Activated CD8-positive, alpha-beta memory T cell treated with anti-CD3 and anti-CD28 coated beads, Interleukin-2, amount 50 U/mL, for 1 hour (primary cell): Measurements from ENCODE around the gene BTNL8.

Source experiments
- DNase-seq: peaks from one replicate; pipeline ENCODE4 v3.0.0-alpha.2; 2020; ENCODE audit errors: extremely low read depth

BTNL8 gene, protein sequence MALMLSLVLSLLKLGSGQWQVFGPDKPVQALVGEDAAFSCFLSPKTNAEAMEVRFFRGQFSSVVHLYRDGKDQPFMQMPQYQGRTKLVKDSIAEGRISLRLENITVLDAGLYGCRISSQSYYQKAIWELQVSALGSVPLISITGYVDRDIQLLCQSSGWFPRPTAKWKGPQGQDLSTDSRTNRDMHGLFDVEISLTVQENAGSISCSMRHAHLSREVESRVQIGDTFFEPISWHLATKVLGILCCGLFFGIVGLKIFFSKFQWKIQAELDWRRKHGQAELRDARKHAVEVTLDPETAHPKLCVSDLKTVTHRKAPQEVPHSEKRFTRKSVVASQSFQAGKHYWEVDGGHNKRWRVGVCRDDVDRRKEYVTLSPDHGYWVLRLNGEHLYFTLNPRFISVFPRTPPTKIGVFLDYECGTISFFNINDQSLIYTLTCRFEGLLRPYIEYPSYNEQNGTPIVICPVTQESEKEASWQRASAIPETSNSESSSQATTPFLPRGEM

DNA sequence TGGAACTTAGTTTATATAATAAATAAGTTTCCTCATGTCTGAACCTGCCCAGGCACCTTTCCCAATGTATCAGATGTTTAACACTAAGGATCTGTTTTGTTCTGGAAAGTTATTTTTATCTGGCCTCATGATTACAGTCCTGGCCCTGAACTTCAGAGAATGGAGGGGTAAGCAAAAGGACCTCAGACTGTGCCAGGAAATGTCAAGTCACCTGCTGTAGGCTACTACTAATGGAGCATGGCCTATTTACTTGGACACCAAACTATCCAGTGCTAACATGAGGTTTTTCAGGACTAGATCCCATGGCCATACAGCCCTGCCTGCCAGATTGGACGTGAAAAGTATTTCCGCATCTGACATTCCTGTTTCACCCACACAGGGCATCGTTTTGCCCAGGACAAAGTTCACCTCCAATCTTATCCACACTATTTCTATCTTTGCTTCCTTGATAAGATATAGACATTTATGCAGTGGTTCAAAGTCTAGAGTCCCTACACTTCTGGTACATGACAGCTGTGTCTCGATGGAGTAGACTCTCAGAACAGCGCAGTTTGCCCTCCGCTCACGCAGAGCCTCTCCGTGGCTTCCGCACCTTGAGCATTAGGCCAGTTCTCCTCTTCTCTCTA, at the start of gene BTNL8:
Gene BTNL8, plus strand, starts transcription at position 539 of the 626 bp plus-strand sequence. CDS start 152 bp downstream, outside the sequence.
- DNase-seq = no peak

DNA sequence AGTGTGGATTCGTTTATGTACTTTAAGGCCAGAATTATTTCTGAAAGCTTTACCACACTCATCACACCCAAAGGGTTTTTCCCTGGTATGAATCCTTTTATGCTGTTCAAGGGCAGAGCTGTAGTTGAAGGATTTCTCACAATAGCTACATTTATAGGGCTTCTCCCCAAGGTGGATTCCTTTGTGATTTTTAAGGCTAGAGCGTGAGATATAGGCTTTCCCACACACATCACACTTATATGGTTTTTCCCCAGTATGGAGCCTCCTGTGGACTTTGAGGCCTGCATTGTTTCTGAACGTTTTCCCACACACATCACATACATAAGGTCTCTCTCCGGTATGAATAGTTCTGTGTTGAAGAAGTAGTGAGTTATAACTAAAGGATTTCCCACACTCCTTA, 49.1 kb upstream of the BTNL8 start:
- no peak for DNase-seq

DNA sequence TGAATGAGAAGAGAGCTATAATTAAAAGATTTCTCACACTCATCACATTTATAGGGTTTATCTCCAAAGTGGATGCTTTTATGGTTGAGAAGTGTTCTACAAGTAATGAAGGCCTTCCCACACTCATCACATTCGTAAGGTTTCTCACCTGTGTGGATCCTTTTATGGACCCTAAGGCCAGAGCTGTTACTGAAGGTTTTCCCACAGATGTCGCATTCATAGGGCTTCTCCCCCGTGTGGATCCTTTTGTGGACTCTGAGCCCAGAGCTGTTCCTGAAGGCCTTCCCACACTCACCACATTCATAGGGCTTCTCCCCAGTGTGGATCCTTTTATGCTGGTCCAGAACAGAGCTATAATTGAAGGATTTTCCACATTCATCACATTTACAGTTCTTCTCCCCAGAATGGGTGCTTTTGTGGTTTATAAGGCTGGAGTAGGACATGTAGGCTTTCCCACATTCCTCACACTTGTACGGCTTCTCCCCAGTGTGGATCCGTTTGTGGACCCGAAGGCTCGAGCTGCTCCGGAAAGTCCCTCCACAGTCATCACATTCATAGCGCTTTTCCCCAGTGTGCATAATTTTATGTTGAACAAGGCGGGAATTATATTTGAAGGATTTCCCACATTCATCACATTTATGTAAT, 48.4 kb upstream of the BTNL8 start:
- no peak for DNase-seq

DNA sequence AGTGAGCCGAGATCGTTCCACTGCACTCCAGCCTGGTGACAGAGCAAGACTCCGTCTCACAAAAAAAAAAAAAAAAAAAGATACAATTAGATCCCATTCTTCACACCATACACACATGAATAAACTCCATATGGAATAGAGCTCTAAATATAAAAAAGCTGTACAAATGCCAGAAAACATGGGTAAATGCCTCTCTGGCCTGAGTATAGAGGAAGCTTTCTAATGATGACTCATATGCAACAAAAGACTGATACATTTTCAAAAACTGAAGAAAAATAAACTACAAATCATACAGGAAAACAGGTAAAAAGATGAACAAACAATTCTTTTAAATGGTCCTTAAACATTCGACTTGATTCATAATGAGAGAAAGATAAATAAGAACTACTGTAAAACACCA, 46.5 kb upstream of the BTNL8 start:
- DNase-seq = no peak

DNA sequence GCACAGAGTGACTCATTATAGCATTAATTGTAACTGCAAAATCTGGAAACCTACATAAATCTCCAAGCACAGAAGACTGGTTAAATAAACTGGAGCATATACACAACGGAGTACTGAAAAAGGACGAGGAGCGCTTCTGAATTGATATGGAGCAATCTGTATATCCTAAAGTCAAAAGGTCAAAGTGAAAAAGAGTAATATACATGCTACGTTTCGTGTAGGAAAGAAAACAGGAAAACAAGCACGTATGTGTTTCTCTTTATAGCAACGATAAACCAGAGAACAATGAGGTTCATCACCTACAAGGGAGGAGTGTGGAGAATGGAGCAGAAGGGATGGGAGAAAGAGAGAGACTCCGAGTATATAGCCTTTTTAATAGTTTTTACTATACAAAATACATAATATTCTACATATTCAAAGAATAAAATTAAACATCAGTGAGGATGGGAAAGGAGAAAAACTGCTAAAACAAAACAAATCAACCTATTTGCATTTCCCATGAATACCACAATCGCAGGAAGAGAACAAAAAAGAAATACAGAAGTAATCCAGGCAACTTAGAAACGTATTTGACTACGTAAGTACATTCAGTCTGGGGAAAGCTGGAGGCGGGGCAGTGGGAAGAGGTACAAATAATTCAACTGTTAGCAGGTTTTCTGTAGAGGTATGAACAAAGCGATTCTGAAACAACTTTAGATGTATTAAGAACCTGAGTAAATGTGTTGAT, 45.7 kb upstream of the BTNL8 start:
- DNase-seq = no peak

DNA sequence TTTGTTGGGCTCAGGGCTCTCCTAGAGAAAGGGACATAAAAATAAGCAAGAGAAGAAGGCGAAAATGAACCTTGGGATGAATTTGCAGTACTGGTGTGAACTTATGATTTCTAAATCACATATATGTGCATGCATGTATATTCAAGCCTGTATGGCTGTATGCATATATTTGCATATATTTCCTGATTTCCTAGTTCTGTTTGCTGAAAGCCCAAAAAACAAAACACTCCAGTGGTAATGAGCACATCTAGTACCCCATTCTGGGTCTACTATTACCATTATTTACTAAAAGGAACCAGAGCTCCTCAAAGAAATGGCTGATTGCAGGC, 45.1 kb upstream of the BTNL8 start:
- no peak for DNase-seq

DNA sequence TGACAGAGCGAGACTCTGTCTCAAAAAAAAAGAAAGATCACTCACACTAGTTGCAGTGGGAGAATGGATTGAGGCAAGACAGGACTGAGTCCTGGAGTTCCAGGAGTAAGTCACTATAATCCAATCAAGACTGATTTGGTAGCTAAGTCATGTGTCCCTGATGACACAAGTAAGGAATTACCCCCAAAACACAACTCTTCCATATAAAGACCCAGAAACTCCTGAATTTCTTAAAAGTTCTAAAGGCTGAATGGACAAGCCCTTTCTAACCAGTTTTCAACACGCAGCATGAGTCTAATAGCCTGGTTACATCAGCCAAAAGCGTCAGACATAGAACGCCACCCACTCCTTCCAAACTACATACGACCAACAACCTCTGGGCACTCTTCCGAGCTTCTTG, 40.4 kb upstream of the BTNL8 start:
- no peak for DNase-seq

DNA sequence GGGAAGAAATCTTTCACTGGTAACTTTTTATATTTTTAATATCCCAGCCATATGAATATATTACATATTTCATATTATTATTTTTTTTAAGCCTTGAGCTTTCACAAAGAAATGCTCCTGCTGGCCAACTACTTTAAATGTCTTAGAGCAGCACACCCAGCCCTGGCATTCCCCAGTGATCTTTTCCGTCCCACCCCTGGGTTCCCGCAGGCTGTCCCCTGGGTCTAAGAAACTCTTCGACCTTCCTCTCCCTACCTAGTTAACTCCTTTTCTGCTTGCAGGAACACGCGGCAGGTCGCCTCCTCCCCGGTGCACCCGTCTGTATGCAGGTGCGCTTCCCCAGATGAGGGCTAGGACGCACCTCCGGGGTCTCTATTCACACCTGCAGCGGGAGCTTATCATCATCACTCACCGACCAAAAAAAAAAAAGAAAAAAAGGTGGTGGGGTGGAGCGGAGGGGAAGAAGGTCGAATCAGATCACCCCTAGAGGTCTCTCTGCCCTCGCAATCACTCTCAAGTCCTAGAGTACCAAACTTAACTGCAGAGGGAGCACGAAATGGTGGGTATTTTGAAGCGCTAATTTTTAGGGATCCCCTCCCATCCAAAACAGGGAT, 38.6 kb upstream of the BTNL8 start:
- DNase-seq = peak; percentile 30

DNA sequence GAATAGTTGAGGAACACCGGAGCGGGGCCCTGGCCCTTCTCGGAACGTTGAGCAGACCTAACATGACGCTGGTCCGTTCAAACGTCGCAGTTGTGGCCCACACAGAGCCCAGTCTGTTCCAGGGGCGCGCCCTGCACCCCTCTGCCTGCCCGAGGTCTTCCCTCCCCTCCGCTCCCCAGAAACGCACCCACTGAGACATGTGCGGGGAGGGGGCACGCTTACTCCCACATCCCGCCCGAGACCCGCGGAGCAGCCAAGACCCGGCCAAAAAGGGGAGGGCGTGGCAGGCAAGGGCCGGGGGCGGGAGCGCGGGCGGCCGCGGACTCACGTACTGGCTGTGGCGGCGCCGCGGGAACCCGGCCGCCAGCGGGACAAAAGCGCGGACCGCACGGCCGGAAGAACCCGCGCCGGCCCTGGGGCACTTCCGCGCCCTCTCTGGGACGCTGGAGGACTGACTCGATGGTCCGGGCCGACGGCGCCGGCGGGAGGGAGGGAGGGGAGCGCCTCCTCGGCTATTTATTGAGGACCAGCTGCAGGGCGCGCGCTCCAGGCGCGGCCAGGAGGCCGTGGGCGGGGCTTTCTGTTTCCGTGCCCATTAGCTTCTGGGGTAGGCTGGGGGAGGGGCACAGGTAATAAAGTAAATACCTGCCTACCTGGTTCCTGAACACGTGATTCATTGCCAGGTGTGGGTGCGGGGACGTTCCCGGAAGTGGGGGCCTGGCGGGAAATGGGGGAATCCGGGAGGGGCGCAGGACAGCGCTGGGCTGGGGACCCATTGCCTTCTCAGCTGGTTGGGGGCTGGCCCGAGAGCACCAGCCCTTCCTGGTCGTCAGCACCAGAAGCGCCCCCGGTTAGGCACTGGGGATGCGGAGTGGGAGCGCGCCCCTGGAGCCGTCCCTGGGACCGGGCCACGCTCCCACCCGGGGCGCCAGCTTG, 37.8 kb upstream of the BTNL8 start, which contains the start of gene ZFP62:
Gene ZFP62, minus strand, starts transcription at position 390 of the 936 bp plus-strand sequence. Its CDS starts 57 bp downstream, at position 333.
- DNase-seq = peak; percentile 42

DNA sequence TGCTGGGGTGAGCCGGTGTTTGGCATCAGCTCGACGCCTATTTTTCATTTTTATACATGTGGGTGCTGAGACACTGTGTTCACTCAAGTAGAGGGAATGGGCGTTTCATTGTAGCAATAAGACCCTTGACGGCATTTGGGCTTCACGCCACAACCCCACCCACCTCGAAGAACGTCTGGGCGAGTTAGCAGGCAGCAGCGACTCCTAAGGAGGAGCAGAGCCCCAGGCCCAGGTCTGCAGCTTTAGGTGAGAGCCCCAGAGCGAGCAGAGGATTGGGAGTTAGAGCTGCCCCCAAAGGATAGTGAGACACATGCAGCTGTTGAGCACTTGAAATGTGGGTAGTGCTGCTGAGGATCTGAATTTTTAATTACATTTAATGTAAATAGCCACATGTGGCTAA, 36.3 kb upstream of the BTNL8 start:
- DNase-seq = no peak

DNA sequence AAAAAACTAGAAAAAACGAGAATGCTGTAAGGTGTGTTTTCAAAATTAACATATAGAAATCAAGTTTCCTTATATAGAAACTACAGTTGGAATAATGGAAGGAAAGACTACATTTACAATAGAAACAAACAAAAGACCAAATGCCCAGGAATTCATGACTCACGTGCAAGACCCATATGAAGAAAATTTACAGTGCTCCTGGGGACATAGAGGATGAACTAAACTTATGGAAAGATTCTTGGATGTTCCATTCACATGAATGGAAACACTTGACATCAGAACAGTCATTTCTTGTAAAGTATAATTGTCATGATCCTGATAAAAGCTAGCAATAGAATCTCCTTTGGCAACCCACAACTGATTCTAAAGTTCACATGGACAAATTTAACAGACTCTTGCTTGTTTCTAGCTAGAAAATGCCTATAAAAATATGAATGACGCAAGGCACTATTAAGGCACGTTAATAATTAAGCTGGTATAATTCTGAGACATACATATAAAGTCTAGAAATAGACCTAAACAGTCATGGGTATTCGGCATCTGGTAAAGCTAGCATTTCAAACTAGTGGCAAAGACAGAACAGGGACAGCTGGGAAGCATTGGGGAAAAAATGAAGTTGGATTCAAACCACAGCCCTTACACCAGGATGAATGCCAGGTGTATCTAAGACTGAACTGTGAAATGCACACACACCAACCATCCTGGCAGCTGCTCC, 32.8 kb upstream of the BTNL8 start:
- DNase-seq = no peak

DNA sequence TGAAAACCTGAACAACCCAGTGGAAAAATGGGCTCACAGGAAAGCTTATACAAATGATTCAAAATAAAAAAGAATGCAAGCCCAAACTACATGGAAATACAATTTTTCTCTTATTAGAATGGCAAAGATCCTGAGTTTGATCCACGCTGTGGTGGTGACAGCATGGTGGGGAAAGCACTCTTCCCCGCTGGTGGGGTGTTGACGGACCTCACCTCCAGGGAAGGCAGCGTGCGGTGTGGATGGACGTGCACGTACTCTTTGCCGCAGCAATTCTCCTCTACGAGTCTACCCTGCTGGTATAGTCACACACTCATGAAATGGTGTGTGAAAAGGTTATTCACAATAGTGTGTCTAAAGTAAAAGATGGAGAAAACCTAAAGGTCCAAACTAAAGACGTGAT, 32.0 kb upstream of the BTNL8 start:
- DNase-seq = no peak

DNA sequence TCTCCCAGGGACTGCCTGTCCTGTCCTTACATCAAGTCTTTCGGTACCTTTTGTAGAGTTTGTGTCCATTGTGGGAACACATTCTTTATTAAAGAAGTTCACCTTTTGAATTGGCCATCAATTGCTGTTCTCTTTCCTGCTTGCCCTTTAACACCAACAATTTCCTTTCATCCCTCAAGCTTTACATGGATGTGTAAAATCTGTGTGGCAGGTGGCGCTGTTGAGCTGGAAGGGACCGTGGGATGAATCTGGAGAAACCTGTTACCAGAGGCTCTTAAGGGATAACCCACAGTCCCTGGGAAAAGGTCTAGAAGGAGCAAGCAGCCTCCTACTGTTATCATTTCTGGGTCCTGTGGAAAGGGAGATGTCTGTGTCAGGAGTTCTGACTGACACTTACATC, 30.0 kb upstream of the BTNL8 start:
- DNase-seq = peak; percentile 19

DNA sequence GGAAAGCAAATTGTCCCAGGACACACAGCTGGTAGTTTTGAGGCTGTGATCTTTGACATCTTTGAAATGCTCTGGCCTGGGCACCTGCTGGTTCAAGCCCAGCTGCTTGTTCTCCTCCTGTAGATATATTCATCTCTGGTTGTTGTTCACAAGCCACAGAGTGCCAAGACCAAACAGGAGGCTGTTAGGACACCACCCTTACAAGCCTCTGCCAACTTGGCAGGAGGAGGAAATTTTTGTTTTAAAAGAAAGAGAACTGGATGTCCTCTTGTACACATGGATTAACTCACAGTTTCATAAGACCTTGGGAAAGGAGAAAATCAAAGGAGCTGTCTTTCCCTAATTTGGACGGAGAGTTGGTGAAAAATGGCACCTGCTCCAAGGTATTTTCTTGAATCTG, 29.4 kb upstream of the BTNL8 start:
- no peak for DNase-seq

DNA sequence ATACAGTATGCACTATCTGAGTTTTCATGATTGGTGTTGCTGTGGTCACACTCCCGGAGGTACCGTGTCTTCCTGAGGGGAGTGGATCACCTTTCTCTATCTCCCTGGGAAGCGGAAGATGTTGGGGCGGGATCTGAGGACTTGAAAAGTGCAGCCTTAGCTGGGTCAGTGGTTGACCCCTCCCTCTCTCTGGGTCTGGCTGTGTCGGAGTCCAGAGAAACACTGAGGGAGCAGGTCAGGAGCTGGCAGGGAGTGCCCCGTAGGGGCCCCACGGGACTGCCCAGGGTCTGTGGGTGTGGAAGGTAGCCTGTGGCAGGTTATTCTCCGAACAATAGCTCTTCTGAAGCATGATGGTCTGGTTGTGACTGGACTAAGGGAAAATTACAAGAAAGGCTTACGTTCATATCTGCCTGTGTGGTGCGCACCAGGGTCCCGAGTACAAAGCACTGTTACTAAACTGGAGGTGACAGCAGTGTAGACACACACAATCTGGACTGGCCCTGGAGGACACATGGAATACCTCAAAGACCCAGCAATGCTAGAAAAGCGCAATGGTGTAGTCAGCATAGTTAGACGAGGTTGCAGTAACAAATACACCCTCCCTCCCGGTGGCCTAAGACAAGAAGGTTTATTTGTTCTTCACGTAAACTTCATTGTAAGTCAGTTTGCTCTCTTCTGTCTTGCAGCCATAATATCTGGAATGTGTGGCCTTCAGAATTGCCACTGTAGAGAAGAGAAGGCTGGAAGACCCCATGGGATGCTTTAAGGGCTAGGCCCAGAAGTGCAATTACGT, 28.5 kb upstream of the BTNL8 start:
- DNase-seq = no peak

DNA sequence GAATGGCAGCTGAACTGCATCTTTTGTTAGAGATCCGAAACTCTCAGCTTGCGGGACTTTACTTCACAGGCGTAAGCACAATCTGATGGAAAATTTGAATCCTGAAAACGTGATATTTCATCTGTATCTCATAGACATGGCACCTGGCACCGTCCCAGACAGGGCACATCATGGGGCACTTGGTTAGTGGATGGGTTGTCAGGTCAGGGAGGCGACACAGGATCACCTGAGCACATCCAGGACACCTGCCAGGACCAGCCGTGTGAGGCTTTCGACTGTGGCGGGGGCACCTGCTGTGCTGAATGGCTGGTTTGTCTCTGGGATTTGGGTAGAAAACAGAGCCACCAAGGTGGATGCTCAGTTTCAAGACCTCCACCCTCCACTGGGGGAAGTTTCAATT, 26.5 kb upstream of the BTNL8 start:
- DNase-seq = no peak

DNA sequence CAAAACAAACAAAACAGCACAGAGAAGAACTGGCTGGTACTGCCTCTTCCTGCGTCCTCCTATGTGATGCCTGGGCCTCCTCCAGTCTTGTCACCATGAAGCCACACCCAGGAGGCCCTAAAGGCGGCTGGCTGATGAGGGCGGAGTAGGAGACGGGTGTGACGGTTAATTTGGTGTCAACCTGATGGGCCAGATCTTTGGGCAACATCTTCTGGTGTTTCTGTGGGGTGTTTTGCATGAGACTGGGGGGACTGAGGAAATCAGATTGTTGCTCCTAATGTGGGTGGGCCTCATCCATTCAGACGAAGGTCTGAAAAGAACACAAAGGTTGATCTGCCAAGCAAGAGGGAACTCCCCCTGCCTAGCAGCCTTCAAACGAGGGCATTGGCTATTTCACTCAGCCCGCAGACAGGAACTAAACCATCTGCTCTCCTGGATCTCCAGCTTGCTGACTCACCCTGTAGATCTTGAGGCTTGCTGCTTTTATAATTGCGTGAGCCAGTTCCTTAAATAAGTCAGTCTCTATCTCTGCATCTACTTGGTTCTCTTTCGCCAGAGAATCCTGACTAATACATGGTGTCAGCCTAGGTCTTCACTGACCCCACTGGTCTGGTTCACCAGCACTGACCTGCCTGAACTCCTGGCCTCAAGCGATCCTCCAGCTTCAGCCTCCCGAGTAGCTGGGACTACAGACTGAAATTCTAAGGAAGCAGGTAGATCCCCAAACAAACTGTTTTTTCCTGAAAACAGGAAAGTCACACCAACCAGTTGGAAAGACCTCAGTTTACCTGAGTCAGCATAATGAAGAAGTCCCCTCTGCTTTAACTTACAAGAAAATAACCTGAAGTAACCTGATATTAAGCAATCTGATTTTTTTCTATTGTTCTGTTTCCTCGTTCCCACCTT, 25.1 kb upstream of the BTNL8 start:
- no peak for DNase-seq
